Ramos (cell line): Measurements from ENCODE around the gene PDPR.
"Not testable (repeated sequence)": the region's sequence is repeated elsewhere in the genome, so short reads cannot be mapped to it uniquely, and the experiment has no call there.

Experiments
- in situ Hi-C: fragments of 300-500 bp; cut with MboI; formaldehyde crosslinking; loops from one replicate; pipeline ENCODE4 v1.14.3; 2022; ENCODE audit warnings: low sequenced_read_pairs; ENCODE audit not compliant: unreplicated experiment

PDPR gene

DNA sequence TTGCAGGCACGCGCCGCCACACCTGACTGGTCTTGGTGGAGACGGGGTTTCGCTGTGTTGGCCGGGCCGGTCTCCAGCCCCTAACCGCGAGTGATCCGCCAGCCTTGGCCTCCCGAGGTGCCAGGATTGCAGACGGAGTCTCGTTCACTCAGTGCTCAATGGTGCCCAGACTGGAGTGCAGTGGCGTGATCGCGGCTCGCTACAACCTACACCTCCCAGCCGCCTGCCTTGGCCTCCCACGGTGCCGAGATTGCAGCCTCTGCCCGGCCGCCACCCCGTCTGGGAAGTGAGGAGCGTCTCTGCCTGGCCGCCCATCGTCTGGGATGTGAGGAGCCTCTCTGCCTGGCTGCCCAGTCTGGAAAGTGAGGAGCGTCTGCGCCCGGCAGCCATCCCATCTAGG is 89.9 kb downstream of the PDPR start:
- in situ Hi-C loops: not testable (repeated sequence)

DNA sequence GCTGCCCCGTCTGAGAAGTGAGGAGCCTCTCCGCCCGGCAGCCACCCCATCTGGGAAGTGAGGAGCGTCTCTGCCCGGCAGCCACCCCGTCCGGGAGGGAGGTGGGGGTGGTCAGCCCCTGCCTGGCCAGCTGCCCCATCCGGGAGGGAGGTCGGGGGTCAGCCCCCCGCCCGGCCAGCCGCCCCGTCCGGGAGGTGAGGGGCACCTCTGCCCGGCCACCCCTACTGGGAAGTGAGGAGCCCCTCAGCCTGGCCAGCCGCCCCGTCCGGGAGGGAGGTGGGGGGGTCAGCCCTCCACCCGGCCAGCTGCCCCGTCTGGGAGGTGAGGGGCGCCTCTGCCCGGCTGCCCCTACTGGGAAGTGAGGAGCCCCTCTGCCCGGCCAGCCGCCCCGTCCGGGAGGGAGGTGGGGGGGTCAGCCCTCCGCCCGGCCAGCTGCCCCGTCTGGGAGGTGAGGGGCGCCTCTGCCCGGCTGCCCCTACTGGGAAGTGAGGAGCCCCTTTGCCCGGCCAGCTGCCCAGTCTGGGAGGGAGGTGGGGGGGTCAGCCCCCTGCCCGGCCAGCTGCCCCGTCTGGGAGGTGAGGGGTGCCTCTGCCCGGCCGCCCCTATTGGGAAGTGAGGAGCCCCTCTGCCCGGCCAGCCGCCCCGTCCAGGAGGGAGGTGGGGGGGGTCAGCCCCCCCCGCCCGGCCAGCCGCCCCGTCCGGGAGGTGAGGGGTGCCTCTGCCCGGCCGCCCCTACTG is 90.7 kb downstream of the PDPR start:
- in situ Hi-C loops: not testable (repeated sequence)

DNA sequence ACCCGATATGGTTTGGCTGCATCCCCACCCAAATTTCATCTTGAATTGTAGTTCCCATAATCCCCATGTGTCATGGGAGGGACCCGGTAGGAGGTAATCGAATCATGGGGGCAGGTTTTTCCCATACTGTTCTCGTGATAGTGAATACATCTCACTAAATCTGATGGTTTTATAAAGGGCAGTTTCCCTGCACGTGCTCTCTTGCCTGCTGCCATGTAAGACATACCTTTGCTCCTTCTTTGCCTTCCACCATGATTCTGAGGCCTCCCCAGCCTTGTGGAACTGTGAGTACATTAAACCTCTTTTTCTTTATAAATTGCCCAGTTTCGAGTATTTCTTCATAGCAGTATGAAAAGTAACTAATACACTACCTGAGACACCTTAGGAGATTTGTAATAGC is 92.2 kb downstream of the PDPR start:
- in situ Hi-C loops: not testable (repeated sequence)
